ENCODE results near the gene SLC43A1.
A peak's percentile ranks its signal among the peaks of the same experiment; 100 is the strongest.

The SLC43A1 gene

DNA sequence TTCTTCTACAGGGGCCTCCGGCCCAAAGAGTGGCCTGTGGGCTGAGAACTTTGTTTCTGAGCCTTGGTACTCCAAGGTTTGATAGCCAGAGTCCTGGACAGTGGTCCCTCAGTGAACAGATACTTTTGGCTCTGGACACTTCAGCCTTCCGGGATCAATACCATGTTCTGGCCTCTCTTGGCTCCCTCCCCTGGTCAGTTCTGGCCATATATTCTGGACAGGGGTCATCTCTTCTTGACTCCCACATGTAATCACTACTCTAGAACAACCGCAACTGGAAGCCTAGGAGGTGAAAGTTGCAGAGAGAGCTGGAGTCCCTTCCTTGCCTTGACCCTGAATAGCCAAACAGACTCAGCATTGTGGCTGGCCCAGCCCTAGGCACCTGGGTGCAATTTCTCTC lies 52.9 kb downstream of the SLC43A1 start:
- H3K27ac ChIP-seq (ENCODE audit: low read depth in 2 of 2, low read length in 2 of 2) = no peak overlapping the region
- peaks cover 17% of the 10 kb centered on the region in 2 donors for H3K4me1 ChIP-seq (ENCODE audit: control insufficient read depth in 2 of 2, insufficient read depth in 2 of 2, low read length in 2 of 2)
- no peak overlapping the region for H3K4me3 ChIP-seq (ENCODE audit: low read length in 2 of 2)
- no peak overlapping the region for H3K9ac ChIP-seq (ENCODE audit: low read depth in 1 of 2, low read length in 2 of 2)
- no peaks in the 10 kb centered on the region for H3K9me3 ChIP-seq (ENCODE audit: control insufficient read depth in 2 of 2, low read length in 2 of 2)
- H3K27me3 ChIP-seq (ENCODE audit: control insufficient read depth in 2 of 2, insufficient read depth in 2 of 2, low read length in 2 of 2) = peaks cover 22 to 24% of the 10 kb centered on the region in 2 donors
- no peaks in the 10 kb centered on the region for H3K36me3 ChIP-seq (ENCODE audit: control insufficient read depth in 2 of 2, insufficient read depth in 2 of 2, low read length in 2 of 2)

DNA sequence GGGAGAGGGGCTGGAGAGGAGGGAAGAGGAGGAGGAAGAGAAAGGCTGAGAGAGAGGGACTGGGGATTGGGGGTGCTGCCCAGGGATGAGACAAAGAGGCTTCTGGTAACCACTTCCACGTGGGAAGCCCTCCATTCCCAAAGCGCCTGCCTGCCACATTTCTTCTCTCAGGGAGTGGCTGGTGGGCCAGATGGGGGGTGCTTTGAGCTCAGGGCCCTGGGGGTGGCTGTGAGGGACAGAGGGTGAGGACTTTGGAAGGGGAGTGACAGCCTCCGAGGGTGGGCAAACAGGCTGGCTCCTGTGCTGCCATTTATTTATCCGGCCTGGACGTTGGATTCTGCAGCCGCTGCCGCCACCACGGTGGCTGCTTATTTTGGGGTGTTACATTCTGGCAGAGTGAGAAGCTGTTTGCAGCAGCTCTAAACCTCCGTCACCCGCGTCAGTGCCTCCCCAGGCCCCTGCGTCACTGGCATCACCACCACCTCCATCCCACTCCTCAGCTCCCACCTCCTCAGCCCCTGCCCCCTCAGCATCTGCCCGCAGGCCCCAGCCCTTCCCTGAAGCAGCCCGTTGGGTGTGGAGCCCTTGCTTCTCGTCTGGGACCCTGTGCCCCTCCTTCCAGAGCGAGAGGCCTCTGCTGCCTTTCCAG lies 53.5 kb downstream of the SLC43A1 start:
- no peak overlapping the region for H3K27ac ChIP-seq (ENCODE audit: low read depth in 2 of 2, low read length in 2 of 2)
- H3K27me3 ChIP-seq (ENCODE audit: control insufficient read depth in 2 of 2, insufficient read depth in 2 of 2, low read length in 2 of 2) = peaks cover 22 to 26% of the 10 kb centered on the region in 2 donors
- H3K36me3 ChIP-seq (ENCODE audit: control insufficient read depth in 2 of 2, insufficient read depth in 2 of 2, low read length in 2 of 2) = no peaks in the 10 kb centered on the region
- peaks cover 20 to 22% of the 10 kb centered on the region in 2 donors for H3K4me1 ChIP-seq (ENCODE audit: control insufficient read depth in 2 of 2, insufficient read depth in 2 of 2, low read length in 2 of 2)
- no peak overlapping the region for H3K4me3 ChIP-seq (ENCODE audit: low read length in 2 of 2)
- no peak overlapping the region for H3K9ac ChIP-seq (ENCODE audit: low read depth in 1 of 2, low read length in 2 of 2)
- no peaks in the 10 kb centered on the region for H3K9me3 ChIP-seq (ENCODE audit: control insufficient read depth in 2 of 2, low read length in 2 of 2)

DNA sequence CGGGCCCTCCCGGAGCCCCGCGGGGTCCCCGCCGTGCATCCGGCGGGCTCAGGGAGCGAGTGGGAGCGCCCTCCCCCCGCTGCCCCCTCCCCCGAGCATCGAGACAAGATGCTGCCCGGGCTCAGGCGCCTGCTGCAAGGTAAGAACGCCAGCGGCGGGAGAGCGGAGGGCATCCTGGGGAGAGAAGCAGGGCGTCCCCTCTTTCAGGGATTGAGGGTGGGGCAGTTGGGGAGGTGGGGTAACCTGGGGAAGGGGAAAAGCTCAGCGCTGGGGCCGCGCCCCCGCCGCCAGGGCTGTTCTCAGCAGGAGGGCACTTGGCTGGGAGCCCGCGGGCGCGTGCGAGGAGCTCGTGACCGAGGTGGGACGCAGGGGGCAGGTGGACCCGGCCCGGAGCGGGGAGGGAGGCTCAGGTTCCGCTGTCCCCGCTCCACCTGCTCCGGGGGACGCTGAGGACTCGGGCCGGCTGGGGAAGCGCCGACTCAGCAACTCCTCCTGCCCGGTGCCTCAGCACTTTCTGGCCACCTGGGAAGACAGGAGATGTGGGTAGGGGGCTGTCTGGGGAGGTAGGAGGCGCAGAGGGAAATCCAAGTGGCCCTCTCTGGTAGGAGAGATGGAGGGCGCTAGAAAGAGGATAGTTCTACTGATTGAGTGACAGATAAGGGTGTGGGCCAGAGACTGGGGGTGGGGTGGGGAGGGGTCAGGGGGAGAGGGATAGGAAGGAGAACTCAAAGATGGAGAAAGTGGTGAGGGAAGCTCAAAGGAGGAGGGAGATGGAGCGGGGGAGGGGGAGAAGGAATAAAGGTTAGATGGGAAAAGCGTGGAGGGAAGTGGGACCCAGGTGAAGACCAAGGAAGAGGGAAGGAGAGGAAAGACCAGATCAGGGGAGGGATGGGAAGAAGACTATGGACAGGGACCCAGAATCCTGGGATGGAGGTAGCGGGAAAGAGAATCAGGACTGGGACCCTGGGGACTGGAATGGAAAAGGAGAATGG lies 54.4 kb downstream of the SLC43A1 start:
- H3K36me3 ChIP-seq (ENCODE audit: control insufficient read depth in 2 of 2, insufficient read depth in 2 of 2, low read length in 2 of 2) = no peaks in the 10 kb centered on the region
- H3K27ac ChIP-seq (ENCODE audit: low read depth in 2 of 2, low read length in 2 of 2) = no peak overlapping the region
- H3K9me3 ChIP-seq (ENCODE audit: control insufficient read depth in 2 of 2, low read length in 2 of 2) = no peaks in the 10 kb centered on the region
- H3K9ac ChIP-seq (ENCODE audit: low read depth in 1 of 2, low read length in 2 of 2) = no peak overlapping the region
- peaks cover 22 to 27% of the 10 kb centered on the region in 2 donors for H3K27me3 ChIP-seq (ENCODE audit: control insufficient read depth in 2 of 2, insufficient read depth in 2 of 2, low read length in 2 of 2)
- H3K4me3 ChIP-seq (ENCODE audit: low read length in 2 of 2) = peak overlapping the region; percentile 21 to 37
- peaks cover 20 to 22% of the 10 kb centered on the region in 2 donors for H3K4me1 ChIP-seq (ENCODE audit: control insufficient read depth in 2 of 2, insufficient read depth in 2 of 2, low read length in 2 of 2)

DNA sequence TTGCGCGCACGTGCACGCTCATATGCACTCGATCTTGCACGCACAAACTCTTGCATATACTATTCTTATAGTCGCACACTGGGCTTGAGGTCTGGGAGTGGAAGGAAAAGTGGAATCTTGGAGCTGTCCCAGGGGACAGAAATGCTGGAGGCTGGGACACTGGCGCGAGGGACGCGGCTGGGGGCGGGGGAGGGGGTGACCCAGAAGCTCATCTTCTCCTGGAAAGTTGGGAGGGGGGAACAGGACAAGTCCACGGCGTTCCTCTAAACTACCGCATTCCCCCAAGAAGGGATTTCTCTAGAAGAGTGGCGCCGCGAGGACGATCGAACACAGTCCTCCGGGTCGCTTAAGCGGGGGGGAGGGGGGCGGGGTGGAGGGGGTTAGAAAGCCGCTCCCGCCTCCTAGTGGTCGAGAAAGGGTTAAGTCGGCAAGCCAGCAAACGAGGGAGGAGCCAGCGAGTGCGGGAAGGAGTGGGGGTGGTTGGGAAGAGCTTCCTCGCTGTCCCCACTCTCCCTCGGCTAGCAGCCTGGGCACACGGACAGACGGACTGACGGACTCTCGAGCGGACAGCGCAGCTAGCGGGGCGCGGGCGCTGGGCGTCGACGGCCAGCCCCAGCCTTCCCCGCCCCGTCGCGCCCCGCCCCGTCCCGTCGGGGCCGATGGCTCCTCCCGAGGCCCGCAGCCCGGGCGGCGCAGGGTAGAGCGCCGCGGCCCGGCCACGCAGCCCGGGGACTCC lies 55.3 kb downstream of the SLC43A1 start, which contains the start of gene RTN4RL2:
Gene RTN4RL2, plus strand, starts transcription at position 507 of the 736 bp plus-strand sequence. CDS start 338 bp downstream, outside the sequence.
- no peaks in the 10 kb centered on the region for H3K9me3 ChIP-seq (ENCODE audit: control insufficient read depth in 2 of 2, low read length in 2 of 2)
- H3K27me3 ChIP-seq (ENCODE audit: control insufficient read depth in 2 of 2, insufficient read depth in 2 of 2, low read length in 2 of 2) = peaks cover 22 to 27% of the 10 kb centered on the region in 2 donors
- no peaks in the 10 kb centered on the region for H3K36me3 ChIP-seq (ENCODE audit: control insufficient read depth in 2 of 2, insufficient read depth in 2 of 2, low read length in 2 of 2)
- peaks cover 20 to 22% of the 10 kb centered on the region in 2 donors for H3K4me1 ChIP-seq (ENCODE audit: control insufficient read depth in 2 of 2, insufficient read depth in 2 of 2, low read length in 2 of 2)
- peak within 1 kb of the TSS in 1 of 2 donors; percentile 27 for H3K9ac ChIP-seq (ENCODE audit: low read depth in 1 of 2, low read length in 2 of 2)
- no peak within 1 kb of the TSS for H3K27ac ChIP-seq (ENCODE audit: low read depth in 2 of 2, low read length in 2 of 2)
- peak within 1 kb of the TSS; percentile 47 to 54 for H3K4me3 ChIP-seq (ENCODE audit: low read length in 2 of 2)

DNA sequence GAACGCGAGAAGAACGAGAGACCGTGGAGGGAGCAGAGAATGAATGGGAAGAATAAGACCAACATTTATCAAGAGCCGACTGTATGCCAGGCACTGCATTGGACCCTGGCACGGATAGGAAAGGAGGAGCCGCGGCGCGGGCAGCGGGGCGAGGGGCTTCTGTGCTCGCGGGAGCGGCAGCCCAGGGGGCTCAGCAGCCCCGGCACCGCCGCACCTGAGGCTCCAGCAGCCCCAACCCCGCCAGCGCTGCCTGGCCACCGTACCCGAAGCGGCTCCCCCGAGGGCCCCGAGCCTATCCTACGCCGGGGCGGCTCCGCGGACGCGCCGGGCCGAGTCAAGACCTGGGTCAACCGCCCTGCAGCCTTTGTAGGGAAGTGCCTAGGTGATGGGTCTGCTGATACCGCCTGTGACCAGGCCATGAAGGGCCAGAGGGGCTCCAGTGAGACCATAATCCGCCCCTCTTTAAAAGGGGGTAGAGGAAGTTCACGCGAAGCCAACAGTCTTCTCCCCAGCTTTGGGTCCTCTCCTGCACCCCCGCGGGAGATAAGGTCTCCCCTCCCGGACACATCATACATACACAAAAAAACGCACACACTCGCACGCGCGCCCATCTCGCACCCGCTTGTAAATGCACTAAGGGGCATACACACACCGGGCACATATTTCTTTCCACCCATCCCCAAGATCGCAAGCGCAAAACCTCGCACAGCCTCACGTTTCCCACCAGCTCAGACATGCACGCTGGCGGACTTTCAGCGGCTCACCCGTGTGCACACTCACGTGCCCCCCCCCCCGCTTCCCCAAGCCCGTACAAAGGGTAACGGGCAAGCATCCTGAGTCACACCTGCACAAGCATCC lies 56.1 kb downstream of the SLC43A1 start:
- Histone ChIP-seq H3K9me3 (ENCODE audit: control insufficient read depth in 2 of 2, low read length in 2 of 2) (no peaks in the 10 kb centered on the region), H3K4me3 (ENCODE audit: low read length in 2 of 2) (peak overlapping the region; percentile 47 to 51), H3K36me3 (ENCODE audit: control insufficient read depth in 2 of 2, insufficient read depth in 2 of 2, low read length in 2 of 2) (no peaks in the 10 kb centered on the region), H3K27ac (ENCODE audit: low read depth in 2 of 2, low read length in 2 of 2) (no peak overlapping the region), H3K9ac (ENCODE audit: low read depth in 1 of 2, low read length in 2 of 2) (peak overlapping the region in 1 of 2 donors; percentile 27), H3K27me3 (ENCODE audit: control insufficient read depth in 2 of 2, insufficient read depth in 2 of 2, low read length in 2 of 2) (peaks cover 22 to 27% of the 10 kb centered on the region in 2 donors), H3K4me1 (ENCODE audit: control insufficient read depth in 2 of 2, insufficient read depth in 2 of 2, low read length in 2 of 2) (peaks cover 20 to 22% of the 10 kb centered on the region in 2 donors)

DNA sequence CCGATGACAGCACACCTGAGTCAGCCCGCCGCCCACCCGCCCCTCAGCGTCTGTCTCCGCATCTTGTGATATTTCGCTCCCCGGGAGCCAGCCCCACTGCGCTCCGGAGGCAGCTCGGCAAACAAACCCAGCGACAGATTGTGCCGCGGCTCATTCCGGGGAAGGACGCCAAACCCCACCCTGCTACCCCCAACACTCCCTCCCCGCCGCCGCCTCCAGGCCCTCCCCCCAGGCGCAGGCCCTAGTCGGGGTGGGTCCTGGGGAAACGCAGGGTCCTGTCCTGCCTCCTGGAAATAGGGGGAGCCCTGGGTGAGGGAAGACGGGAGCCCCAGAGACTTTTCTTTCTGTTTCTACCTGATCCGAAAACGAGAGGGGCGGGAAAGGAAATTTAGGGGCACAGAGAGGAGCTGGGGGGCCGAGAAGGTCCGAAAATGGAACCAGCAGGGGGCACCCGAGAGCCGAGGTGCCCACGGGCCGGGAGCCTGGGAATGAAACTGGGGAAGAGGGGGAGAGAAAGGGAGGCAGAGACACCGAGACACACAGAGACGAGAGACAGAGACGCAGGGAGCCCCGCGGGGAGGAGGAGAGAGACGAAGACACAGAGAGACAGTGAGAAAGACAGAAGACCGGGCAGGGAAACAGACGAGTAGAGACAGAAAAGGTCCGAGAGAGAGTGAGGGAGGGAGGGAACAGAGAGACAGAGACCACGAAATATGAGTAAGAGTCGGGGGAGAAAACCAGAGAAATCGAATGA lies 56.9 kb downstream of the SLC43A1 start:
- Histone ChIP-seq H3K27me3 (ENCODE audit: control insufficient read depth in 2 of 2, insufficient read depth in 2 of 2, low read length in 2 of 2) (peaks cover 22 to 27% of the 10 kb centered on the region in 2 donors), H3K27ac (ENCODE audit: low read depth in 2 of 2, low read length in 2 of 2) (no peak overlapping the region), H3K4me3 (ENCODE audit: low read length in 2 of 2) (peak overlapping the region; percentile 47 to 51)

DNA sequence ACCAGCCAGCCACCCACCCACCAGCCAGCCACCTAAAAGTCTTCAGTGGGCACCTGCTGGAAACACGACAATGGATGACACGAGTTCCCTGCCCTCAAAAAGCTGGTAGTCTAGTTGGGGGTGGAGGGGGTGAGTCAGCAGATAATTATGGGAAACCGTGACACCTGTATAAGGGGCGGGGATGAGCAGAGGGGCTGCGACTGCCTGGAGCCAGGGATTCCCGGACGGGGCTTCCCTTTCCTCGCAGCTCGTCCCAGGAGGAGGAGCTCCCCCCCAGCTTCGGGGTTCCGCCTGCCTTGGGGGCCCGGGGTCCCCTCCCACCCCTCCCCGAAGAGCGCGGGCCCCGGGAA lies 57.5 kb downstream of the SLC43A1 start:
- H3K9ac ChIP-seq (ENCODE audit: low read depth in 1 of 2, low read length in 2 of 2) = no peak overlapping the region
- H3K9me3 ChIP-seq (ENCODE audit: control insufficient read depth in 2 of 2, low read length in 2 of 2) = no peaks in the 10 kb centered on the region
- H3K27me3 ChIP-seq (ENCODE audit: control insufficient read depth in 2 of 2, insufficient read depth in 2 of 2, low read length in 2 of 2) = peaks cover 22 to 25% of the 10 kb centered on the region in 2 donors
- no peak overlapping the region for H3K4me3 ChIP-seq (ENCODE audit: low read length in 2 of 2)
- H3K27ac ChIP-seq (ENCODE audit: low read depth in 2 of 2, low read length in 2 of 2) = no peak overlapping the region
- H3K4me1 ChIP-seq (ENCODE audit: control insufficient read depth in 2 of 2, insufficient read depth in 2 of 2, low read length in 2 of 2) = peaks cover 22 to 29% of the 10 kb centered on the region in 2 donors
- H3K36me3 ChIP-seq (ENCODE audit: control insufficient read depth in 2 of 2, insufficient read depth in 2 of 2, low read length in 2 of 2) = no peaks in the 10 kb centered on the region

More for the DNA sequence above, 56.9 kb downstream of the SLC43A1 start:
- Histone ChIP-seq H3K9ac (ENCODE audit: low read depth in 1 of 2, low read length in 2 of 2) (peak overlapping the region in 1 of 2 donors; percentile 27), H3K4me1 (ENCODE audit: control insufficient read depth in 2 of 2, insufficient read depth in 2 of 2, low read length in 2 of 2) (peaks cover 22 to 23% of the 10 kb centered on the region in 2 donors), H3K36me3 (ENCODE audit: control insufficient read depth in 2 of 2, insufficient read depth in 2 of 2, low read length in 2 of 2) (no peaks in the 10 kb centered on the region), H3K9me3 (ENCODE audit: control insufficient read depth in 2 of 2, low read length in 2 of 2) (no peaks in the 10 kb centered on the region)

DNA sequence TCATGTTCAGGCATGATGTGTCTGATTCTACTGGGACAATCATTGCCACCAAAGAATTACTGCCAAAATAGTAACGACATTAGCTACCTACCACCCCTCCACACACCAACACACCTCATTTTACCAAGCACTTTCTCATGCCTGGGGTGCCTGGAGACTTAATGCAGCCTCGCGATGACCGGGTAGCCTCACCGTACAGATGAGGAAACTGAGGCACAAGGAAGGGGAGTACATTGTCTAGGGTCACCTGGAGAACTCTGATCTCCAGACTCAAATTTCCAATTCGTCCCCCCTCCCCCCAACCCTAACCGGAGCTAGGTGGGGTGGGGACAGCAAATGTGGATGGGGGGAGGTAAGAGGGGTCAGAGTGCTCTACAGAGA lies 57.9 kb downstream of the SLC43A1 start:
- H3K4me1 ChIP-seq (ENCODE audit: control insufficient read depth in 2 of 2, insufficient read depth in 2 of 2, low read length in 2 of 2) = peaks cover 22 to 32% of the 10 kb centered on the region in 2 donors
- no peak overlapping the region for H3K9ac ChIP-seq (ENCODE audit: low read depth in 1 of 2, low read length in 2 of 2)
- no peaks in the 10 kb centered on the region for H3K9me3 ChIP-seq (ENCODE audit: control insufficient read depth in 2 of 2, low read length in 2 of 2)
- H3K27me3 ChIP-seq (ENCODE audit: control insufficient read depth in 2 of 2, insufficient read depth in 2 of 2, low read length in 2 of 2) = peaks cover 22 to 24% of the 10 kb centered on the region in 2 donors
- H3K36me3 ChIP-seq (ENCODE audit: control insufficient read depth in 2 of 2, insufficient read depth in 2 of 2, low read length in 2 of 2) = no peaks in the 10 kb centered on the region
- no peak overlapping the region for H3K4me3 ChIP-seq (ENCODE audit: low read length in 2 of 2)
- H3K27ac ChIP-seq (ENCODE audit: low read depth in 2 of 2, low read length in 2 of 2) = no peak overlapping the region

Measured in mucosa of rectum (tissue), 2 donors.